HepG2 (cell line): ENCODE results near the gene DEFB129. TPM values are rescaled to one million over a fixed set of nuclear protein-coding genes. Genes with fewer than 3 reads are reported as not detected.

ENCODE experiments used
- GLMP ChIP-seq: sonication (generic); formaldehyde crosslinking; IDR thresholded peaks from 2 replicates; pipeline ENCODE4 v1.9.0; 2021; ENCODE audit warnings: missing genetic modification reagents, mild to moderate bottlenecking, borderline replicate concordance
- PLSCR1 ChIP-seq: sonication (generic); formaldehyde crosslinking; IDR thresholded peaks from 2 replicates; pipeline ENCODE4 v1.5.0; 2020; ENCODE audit warnings: missing genetic modification reagents, mild to moderate bottlenecking, borderline replicate concordance
- RBM22 ChIP-seq: fragments of 200-400 bp; formaldehyde crosslinking; optimal IDR thresholded peaks from 2 replicates; pipeline ENCODE3; 2017; ENCODE audit warnings: mild to moderate bottlenecking, low read length, moderate library complexity
- RNF219 ChIP-seq: sonication (generic); formaldehyde crosslinking; IDR thresholded peaks from 2 replicates; pipeline ENCODE4 v1.5.0; 2020; ENCODE audit warnings: mild to moderate bottlenecking, missing genetic modification reagents
- TCF12 ChIP-seq, 2 experiments: fragments of 450-650 bp in 1 of 2; sonication (generic) in 1 of 2; formaldehyde crosslinking in 1 of 2; IDR thresholded peaks; 2 replicates each; pipeline versions ENCODE4 v1.6.1 to v1.8.0; 2017 to 2022; ENCODE audit warnings: antibody characterized with exemption in 1 of 2, mild to moderate bottlenecking in 1 of 2, missing genetic modification reagents in 1 of 2, moderate library complexity in 1 of 2
- TRIM24 ChIP-seq: sonication (generic); formaldehyde crosslinking; IDR thresholded peaks from 2 replicates; pipeline ENCODE4 v1.8.0; 2022; ENCODE audit warnings: mild to moderate bottlenecking, missing genetic modification reagents
- ZNF235 ChIP-seq: sonication (generic); formaldehyde crosslinking; IDR thresholded peaks from 2 replicates; pipeline ENCODE4 v1.8.1; 2023; ENCODE audit warnings: mild to moderate bottlenecking, missing genetic modification reagents, borderline replicate concordance
- ZNF362 ChIP-seq: sonication (generic); formaldehyde crosslinking; IDR thresholded peaks from 2 replicates; pipeline ENCODE4 v1.4.0; 2020; ENCODE audit warnings: missing genetic modification reagents, mild to moderate bottlenecking, borderline replicate concordance
- ZNF83 ChIP-seq: sonication (generic); formaldehyde crosslinking; IDR thresholded peaks from 2 replicates; pipeline ENCODE4 v1.4.0; 2020; ENCODE audit warnings: missing genetic modification reagents, mild to moderate bottlenecking, borderline replicate concordance
- polyA plus RNA-seq, 8 experiments: library from polyadenylated mRNA; depleted of rRNA in 3 of 8; stranded (reverse) in 7 of 8; unstranded in 1 of 8; fragments of >200 nt; fragmentation: Illumina TruSeq in 4 of 8; extraction: Trizol in 4 of 8; gene quantifications; 2 replicates each; pipeline versions ENCODE4 v1.2.1 to v1.2.3, GENCODE V29; 2011 to 2016; ENCODE audit warnings: low read depth in 4 of 8, missing spikeins in 1 of 8, mixed read lengths in 1 of 8; ENCODE audit not compliant: insufficient read depth in 1 of 8
- total RNA-seq, 5 experiments: library from RNA; depleted of rRNA; stranded (reverse); fragments of >200 nt; fragmentation: Illumina TruSeq; extraction: Trizol; gene quantifications; 2 replicates each; pipeline ENCODE4 v1.2.3, GENCODE V29; 2016; ENCODE audit warnings: low read depth in 1 of 5
- TF ChIP-seq, protein P1 (sequence below): sonication (generic); formaldehyde crosslinking; IDR thresholded peaks from one replicate; pipeline ENCODE4 v1.5.1; 2020; ENCODE audit warnings: mild to moderate bottlenecking, missing genetic modification reagents; ENCODE audit errors: not compliant biosample characterization

The DEFB129 gene
- total and polyA plus RNA-seq, 2 of the 13 experiments (the other 11 are each of a cell fraction or from before 2014, with no cell fraction given): not detected

DNA sequence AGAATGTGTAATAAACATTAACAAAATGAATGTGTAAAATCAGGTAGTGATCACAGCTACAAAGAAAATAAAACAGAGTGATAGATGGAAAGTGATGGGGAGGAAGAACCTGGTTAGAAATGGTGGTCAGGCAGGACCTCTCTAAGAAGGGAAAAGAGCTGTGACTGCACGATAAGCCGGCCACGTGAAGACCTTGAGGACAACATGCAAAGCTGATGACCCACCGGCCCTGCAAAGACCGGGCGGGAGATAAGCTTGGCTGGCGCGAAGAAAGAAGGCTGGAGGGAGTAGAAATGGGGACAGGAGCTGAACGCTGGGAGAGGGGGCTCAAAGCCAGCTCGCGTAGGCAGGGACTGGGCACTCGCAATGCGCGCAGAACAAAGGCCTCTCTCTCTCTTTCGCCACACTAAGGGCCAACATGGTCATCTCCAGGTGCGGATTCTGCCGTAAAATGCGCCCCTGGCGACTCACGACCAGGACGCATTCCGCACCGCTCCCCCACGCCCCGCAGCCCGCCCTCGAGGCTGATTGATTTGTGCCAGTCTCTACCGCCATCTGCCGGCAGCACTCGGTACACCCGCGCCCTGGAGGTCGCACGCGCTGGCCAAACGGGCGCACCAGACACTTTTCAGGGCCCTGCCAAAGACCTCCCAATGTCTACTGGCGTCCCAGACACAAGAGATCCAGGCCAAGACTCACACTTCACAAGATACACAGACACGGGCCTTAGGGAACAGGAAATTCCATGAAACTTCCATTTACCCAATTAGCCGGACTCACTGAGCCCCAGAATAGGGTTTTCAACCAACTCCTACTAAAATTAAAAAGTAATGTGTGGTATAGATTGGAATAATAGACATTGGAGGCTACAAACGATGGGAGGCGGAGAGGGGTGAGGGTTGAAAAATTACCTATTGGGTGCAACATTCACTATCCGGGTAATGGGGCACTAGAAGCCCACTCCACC lies 39.8 kb downstream of the DEFB129 start (continued):
- TF ChIP-seq RBM22: no peak
- no peak for TF ChIP-seq RNF219 (CRISPR knock-in tag)
- no peak for TF ChIP-seq PLSCR1 (CRISPR knock-in tag)
- no peak for TF ChIP-seq TCF12 (IDR thresholded peaks at IDR 0.05)
- TF ChIP-seq TCF12 (CRISPR knock-in tag; IDR thresholded peaks at IDR 0.05): 0 out of 2 replicates have a peak, but pooled peaks have one; percentile 27
- TF ChIP-seq ZNF235 (CRISPR knock-in tag): peak; percentile 52; the same call in 1 of the 2 replicates
- TF ChIP-seq ZNF83 (CRISPR knock-in tag): peak; percentile 88
- TF ChIP-seq, protein P1, sequence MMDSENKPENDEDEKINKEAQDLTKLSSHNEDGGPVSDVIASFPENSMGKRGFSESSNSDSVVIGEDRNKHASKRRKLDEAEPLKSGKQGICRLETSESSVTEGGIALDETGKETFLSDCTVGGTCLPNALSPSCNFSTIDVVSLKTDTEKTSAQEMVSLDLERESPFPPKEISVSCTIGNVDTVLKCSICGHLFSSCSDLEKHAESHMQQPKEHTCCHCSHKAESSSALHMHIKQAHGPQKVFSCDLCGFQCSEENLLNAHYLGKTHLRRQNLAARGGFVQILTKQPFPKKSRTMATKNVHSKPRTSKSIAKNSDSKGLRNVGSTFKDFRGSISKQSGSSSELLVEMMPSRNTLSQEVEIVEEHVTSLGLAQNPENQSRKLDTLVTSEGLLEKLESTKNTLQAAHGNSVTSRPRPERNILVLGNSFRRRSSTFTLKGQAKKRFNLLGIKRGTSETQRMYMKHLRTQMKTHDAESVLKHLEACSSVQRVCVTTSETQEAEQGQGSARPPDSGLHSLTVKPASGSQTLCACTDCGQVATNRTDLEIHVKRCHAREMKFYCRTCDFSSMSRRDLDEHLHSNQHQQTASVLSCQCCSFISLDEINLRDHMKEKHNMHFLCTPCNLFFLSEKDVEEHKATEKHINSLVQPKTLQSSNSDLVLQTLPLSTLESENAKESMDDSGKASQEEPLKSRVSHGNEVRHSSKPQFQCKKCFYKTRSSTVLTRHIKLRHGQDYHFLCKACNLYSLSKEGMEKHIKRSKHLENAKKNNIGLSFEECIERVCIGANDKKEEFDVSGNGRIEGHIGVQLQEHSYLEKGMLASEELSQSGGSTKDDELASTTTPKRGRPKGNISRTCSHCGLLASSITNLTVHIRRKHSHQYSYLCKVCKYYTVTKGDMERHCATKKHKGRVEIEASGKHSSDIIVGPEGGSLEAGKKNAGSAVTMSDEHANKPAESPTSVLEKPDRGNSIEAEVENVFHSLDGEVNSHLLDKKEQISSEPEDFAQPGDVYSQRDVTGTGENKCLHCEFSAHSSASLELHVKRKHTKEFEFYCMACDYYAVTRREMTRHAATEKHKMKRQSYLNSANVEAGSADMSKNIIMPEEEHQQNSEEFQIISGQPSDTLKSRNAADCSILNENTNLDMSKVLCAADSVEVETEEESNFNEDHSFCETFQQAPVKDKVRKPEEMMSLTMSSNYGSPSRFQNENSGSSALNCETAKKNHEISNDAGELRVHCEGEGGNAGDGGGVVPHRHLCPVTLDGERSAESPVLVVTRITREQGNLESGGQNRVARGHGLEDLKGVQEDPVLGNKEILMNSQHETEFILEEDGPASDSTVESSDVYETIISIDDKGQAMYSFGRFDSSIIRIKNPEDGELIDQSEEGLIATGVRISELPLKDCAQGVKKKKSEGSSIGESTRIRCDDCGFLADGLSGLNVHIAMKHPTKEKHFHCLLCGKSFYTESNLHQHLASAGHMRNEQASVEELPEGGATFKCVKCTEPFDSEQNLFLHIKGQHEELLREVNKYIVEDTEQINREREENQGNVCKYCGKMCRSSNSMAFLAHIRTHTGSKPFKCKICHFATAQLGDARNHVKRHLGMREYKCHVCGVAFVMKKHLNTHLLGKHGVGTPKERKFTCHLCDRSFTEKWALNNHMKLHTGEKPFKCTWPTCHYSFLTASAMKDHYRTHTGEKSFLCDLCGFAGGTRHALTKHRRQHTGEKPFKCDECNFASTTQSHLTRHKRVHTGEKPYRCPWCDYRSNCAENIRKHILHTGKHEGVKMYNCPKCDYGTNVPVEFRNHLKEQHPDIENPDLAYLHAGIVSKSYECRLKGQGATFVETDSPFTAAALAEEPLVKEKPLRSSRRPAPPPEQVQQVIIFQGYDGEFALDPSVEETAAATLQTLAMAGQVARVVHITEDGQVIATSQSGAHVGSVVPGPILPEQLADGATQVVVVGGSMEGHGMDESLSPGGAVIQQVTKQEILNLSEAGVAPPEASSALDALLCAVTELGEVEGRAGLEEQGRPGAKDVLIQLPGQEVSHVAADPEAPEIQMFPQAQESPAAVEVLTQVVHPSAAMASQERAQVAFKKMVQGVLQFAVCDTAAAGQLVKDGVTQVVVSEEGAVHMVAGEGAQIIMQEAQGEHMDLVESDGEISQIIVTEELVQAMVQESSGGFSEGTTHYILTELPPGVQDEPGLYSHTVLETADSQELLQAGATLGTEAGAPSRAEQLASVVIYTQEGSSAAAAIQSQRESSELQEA (CRISPR knock-in tag): peak; percentile 89
- no peak for TF ChIP-seq GLMP (CRISPR knock-in tag)
- peak; percentile 58; the same call in 1 of the 2 replicates for TF ChIP-seq ZNF362
- TF ChIP-seq TRIM24 (CRISPR knock-in tag): no peak
